MCF 10A (cell line): ENCODE data around the gene ARHGEF4. TPM values are rescaled to one million over a fixed set of nuclear protein-coding genes. Genes with fewer than 3 reads are reported as not detected.

Source experiments
- BruUV-seq: library from RNA; stranded (reverse); fragments of 400-500 nt; replicated peaks from 2 replicates; lab custom pipeline; 2021; lab: Mats Ljungman, UMichigan
- CTCF ChIA-PET: fragments of 300-600 bp; sonication (Branson Sonifier 250); formaldehyde crosslinking; extraction: SDS; loops from one replicate; lab custom pipeline; 2021; ENCODE audit warnings: antibody characterized with exemption, inconsistent platforms; lab: Yijun Ruan, JAX
- POLR2A ChIA-PET: fragments of 300-600, 350-650 bp; sonication (Branson Sonifier 250); formaldehyde crosslinking; extraction: SDS; loops from one replicate; lab custom pipeline; 2020; ENCODE audit warnings: antibody characterized with exemption, inconsistent platforms; lab: Yijun Ruan, JAX
- DNase-seq: peaks from one replicate; pipeline ENCODE4 v3.0.0-alpha.2; 2018; ENCODE audit not compliant: unreplicated experiment
- H3K27ac Mint-ChIP-seq: one replicate; pipeline ENCODE4 v1.8.0; 2022; ENCODE audit warnings: mild to moderate bottlenecking, low read depth, mixed read lengths; ENCODE audit not compliant: unreplicated experiment
- H3K27me3 Mint-ChIP-seq: one replicate; pipeline ENCODE4 v1.8.0; 2022; ENCODE audit warnings: mixed read lengths; ENCODE audit not compliant: insufficient read depth, unreplicated experiment
- H3K36me3 Mint-ChIP-seq: one replicate; pipeline ENCODE4 v1.8.0; 2022; ENCODE audit warnings: mild to moderate bottlenecking, moderate library complexity, mixed read lengths; ENCODE audit not compliant: insufficient read depth, unreplicated experiment
- H3K4me1 Mint-ChIP-seq: one replicate; pipeline ENCODE4 v1.8.0; 2022; ENCODE audit warnings: mixed read lengths; ENCODE audit not compliant: insufficient read depth, unreplicated experiment
- H3K4me3 Mint-ChIP-seq: one replicate; pipeline ENCODE4 v1.8.0; 2022; ENCODE audit warnings: mild to moderate bottlenecking, moderate library complexity, mixed read lengths; ENCODE audit not compliant: unreplicated experiment
- H3K9me3 Mint-ChIP-seq: one replicate; pipeline ENCODE4 v1.8.0; 2022; ENCODE audit warnings: mixed read lengths; ENCODE audit not compliant: unreplicated experiment
- intact Hi-C: fragments of 100-400 bp; cut with micrococcal nuclease; formaldehyde crosslinking; loops from 2 replicates; pipeline ENCODE4 v1.14.1; 2022
- total RNA-seq: library from RNA; stranded (reverse); gene quantifications from 2 replicates; pipeline ENCODE4 v1.2.3, GENCODE V29; 2022
- TF ChIP-seq, protein P1 (sequence below): fragments of 200-600 bp; IDR thresholded peaks from one replicate; pipeline ENCODE4 v1.8.0; 2022; ENCODE audit warnings: antibody characterized with exemption, mild to moderate bottlenecking; ENCODE audit not compliant: unreplicated experiment

The ARHGEF4 gene
- total RNA-seq, 1 experiment from 2014 or later, result 52.0 TPM

- Mint-ChIP-seq H3K9me3 (peaks cover 8% of the 10 kb centered on the region), H3K36me3 (peaks cover 6% of the 10 kb centered on the region), H3K27ac (no peak overlapping the region), H3K27me3 (no peaks in the 10 kb centered on the region), H3K4me3 (no peak overlapping the region), H3K4me1 (no peaks in the 10 kb centered on the region)
- DNase-seq, result no peak
- ChIA-PET CTCF (interaction anchor here (1.3 kb wide), 1 partner anchor 28 kb away, joined by 4 read pairs; no protein-coding TSS in a partner anchor), POLR2A (interaction anchor here (0.9 to 1.2 kb wide), 3 partner anchors 24 to 53 kb away, joined by 3 to 5 read pairs (median 3); no protein-coding TSS in a partner anchor)
- no TSS peak for BruUV-seq
- TF ChIP-seq, protein P1, sequence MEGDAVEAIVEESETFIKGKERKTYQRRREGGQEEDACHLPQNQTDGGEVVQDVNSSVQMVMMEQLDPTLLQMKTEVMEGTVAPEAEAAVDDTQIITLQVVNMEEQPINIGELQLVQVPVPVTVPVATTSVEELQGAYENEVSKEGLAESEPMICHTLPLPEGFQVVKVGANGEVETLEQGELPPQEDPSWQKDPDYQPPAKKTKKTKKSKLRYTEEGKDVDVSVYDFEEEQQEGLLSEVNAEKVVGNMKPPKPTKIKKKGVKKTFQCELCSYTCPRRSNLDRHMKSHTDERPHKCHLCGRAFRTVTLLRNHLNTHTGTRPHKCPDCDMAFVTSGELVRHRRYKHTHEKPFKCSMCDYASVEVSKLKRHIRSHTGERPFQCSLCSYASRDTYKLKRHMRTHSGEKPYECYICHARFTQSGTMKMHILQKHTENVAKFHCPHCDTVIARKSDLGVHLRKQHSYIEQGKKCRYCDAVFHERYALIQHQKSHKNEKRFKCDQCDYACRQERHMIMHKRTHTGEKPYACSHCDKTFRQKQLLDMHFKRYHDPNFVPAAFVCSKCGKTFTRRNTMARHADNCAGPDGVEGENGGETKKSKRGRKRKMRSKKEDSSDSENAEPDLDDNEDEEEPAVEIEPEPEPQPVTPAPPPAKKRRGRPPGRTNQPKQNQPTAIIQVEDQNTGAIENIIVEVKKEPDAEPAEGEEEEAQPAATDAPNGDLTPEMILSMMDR, result no peak
- intact Hi-C loops, result no loop called here
Measured at GRCh38 chr2:130853391-130853790, 16.7 kb downstream of the ARHGEF4 start.

- CTCF ChIA-PET, result interaction anchor here (0.8 to 1.4 kb wide), 5 partner anchors 19 to 66 kb away, joined by 3 to 5 read pairs (median 3); no protein-coding TSS in a partner anchor
- POLR2A ChIA-PET, result interaction anchor here (0.9 kb wide), 1 partner anchor 26 kb away, joined by 3 read pairs; no protein-coding TSS in a partner anchor
- no peak overlapping the region for H3K4me3 Mint-ChIP-seq
Measured at GRCh38 chr2:130854301-130854700, 17.6 kb downstream of the ARHGEF4 start.

DNA sequence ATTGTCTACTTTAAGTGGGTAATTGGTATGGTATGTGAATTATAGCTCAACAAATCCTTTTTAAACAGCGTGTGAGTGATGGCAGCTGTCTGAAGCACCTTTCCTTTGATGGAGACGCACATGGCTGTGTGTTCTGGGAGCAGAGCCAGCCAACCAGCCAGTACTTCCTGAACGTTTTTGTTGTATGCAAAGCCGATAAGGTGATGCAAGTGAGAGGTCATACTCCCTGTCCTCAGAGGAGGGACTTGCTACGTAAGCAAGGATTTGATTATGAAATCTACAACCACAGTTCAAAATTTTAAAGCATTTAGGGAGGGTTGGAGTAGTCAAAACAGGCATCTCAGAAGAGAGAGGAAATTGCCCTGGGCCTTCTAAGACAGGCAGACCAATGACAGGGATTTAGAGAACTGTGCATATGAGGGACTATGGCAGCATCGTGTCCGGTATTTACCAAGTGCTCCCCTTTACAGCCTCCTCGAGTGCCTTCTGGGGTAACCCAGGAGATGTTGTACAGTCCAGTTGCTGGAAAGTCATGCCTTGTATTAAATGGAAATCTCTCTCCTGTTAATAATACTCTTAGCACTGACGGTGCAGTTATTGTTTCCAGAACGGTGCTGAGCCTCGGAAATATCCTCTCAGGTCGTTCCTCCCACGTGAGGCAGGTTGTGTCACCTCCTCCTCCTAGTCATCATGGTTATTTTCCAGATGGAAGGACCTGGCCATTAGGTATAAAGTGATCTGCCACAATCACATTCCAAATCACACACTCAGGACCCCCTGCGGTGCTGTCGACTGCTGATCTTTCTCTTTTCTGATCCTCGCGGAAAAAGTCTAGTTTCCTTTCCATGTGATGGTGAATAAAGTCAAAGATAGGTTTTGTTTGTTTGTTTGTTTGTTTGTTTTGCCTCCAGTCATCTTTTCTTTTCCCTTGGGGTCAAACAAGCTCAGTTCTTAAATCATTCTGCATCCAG is 28.4 kb downstream of the ARHGEF4 start:
- TSS peak; percentile 41 for BruUV-seq
- H3K9me3 Mint-ChIP-seq, result no peaks in the 10 kb centered on the region
- ChIA-PET CTCF (interaction anchor here (0.7 to 2.2 kb wide), 9 partner anchors 9 to 512 kb away, joined by 3 to 9 read pairs (median 4); no protein-coding TSS in a partner anchor), POLR2A (interaction anchor here (0.6 to 5.9 kb wide), 13 partner anchors 14 to 228 kb away, joined by 3 to 29 read pairs (median 3); partner anchors contain the start of genes ARHGEF4 and FAM168B)
- H3K27me3 Mint-ChIP-seq, result no peaks in the 10 kb centered on the region
- peak overlapping the region; percentile 8 for H3K4me3 Mint-ChIP-seq
- intact Hi-C loops, result loop anchor here (5.0 kb wide), 1 partner anchor 38 kb away; no protein-coding TSS in a partner anchor
- peaks cover 37% of the 10 kb centered on the region for H3K4me1 Mint-ChIP-seq
- peak overlapping the region; percentile 89 for H3K27ac Mint-ChIP-seq
- TF ChIP-seq, protein P1, result no peak
- H3K36me3 Mint-ChIP-seq, result peaks cover 12% of the 10 kb centered on the region
- DNase-seq, result peak; percentile 99

More at GRCh38 chr2:130854301-130854700, 17.6 kb downstream of the ARHGEF4 start:
- TF ChIP-seq, protein P1, result no peak
- Mint-ChIP-seq H3K27ac (no peak overlapping the region), H3K9me3 (peaks cover 8% of the 10 kb centered on the region), H3K27me3 (no peaks in the 10 kb centered on the region), H3K36me3 (peaks cover 6% of the 10 kb centered on the region), H3K4me1 (no peaks in the 10 kb centered on the region)
- BruUV-seq, result no TSS peak
- intact Hi-C loops, result no loop called here
- DNase-seq, result no peak
